WTC11 (cell line): Measurements from ENCODE around the gene RHBDD2.

Source experiments
- CTCF ChIP-seq: fragments of 200-600 bp; IDR thresholded peaks from 2 replicates; pipeline ENCODE4 v1.8.0; 2022; ENCODE audit warnings: antibody characterized with exemption
- ZNF138 ChIP-seq: sonication (generic); formaldehyde crosslinking; conservative IDR thresholded peaks from 2 replicates; pipeline ENCODE4 v1.8.1; 2022; ENCODE audit warnings: mild to moderate bottlenecking, moderate library complexity, missing genetic modification reagents

DNA sequence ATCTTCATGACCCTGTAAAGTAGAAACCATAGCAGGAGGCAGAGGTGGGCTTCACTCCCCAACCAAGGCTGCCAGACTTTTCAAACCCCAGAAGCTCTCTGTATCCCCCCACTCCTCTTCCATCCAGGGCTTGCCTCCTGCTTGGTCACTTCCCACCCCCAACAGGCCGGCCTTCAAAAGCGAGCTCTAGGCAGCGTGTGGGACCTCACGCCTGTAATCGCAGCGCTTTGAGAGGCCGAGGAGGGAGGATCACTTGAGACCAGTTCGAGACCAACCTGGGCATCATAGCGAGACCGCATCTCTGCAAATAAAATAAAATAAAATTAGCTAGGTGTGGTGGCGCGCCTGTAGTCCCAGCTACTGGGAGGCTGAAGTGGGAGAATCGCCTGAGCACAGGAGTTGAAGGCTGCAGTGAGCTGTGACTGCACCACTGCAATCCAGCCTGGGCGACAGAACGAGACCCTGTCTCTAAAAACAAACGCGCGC, 35.4 kb downstream of the RHBDD2 start:
- TF ChIP-seq CTCF (no peak), ZNF138 (CRISPR knock-in tag) (no peak)
